ENCODE measurements around the gene PDE3B.

DNA sequence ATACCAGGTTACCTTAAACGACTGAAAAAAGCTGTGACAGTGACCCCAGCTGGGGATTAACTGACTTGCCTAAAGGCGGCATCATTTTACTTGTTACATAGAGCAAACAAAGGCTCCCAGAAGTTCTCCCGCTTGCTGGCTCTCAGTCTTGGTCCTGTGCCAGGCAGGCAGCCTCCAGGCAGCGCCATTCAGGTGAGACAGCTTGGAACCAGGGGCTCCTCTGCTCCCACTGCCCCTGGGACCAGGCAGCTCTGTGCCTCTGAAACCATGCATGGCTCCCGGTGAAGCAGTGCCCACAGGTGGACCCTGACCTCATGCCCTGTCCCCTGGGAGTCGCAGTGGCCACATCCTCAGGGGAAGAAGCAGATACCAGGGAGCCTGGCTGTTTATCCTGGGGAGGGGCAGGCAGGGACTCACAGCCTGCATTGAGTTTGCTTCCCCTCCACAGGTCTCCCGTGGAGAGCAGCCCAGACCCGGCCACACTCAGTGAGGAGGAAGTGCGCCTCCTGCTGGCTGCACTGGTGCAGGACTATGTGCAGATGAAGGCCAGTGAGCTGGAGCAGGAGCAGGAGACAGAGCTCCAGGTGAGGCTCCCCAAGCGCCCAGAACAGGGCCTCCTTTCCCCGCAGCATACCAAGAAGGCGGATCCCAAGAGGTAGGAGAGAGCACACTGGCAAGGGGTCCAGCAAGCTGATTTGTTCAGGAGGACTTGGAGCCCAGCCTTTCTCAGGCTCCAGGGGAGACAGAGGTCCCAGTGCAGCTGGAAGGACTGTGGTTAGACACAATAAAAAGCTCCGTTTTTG, 264.0 kb downstream of the PDE3B start:
- TF ChIP-seq POLR2A (IDR thresholded peaks at IDR 0.05): no peak
- TF ChIP-seq, protein P1, sequence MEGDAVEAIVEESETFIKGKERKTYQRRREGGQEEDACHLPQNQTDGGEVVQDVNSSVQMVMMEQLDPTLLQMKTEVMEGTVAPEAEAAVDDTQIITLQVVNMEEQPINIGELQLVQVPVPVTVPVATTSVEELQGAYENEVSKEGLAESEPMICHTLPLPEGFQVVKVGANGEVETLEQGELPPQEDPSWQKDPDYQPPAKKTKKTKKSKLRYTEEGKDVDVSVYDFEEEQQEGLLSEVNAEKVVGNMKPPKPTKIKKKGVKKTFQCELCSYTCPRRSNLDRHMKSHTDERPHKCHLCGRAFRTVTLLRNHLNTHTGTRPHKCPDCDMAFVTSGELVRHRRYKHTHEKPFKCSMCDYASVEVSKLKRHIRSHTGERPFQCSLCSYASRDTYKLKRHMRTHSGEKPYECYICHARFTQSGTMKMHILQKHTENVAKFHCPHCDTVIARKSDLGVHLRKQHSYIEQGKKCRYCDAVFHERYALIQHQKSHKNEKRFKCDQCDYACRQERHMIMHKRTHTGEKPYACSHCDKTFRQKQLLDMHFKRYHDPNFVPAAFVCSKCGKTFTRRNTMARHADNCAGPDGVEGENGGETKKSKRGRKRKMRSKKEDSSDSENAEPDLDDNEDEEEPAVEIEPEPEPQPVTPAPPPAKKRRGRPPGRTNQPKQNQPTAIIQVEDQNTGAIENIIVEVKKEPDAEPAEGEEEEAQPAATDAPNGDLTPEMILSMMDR (IDR thresholded peaks at IDR 0.05): peak; percentile 40 to 76 (median 62)

Data from prostate gland (tissue), 2 donors.